ENCODE measurements around the gene AKR7A3.
"Not testable (repeated sequence)": the region's sequence is repeated elsewhere in the genome, so short reads cannot be mapped to it uniquely, and the experiment has no call there.

The AKR7A3 gene

DNA sequence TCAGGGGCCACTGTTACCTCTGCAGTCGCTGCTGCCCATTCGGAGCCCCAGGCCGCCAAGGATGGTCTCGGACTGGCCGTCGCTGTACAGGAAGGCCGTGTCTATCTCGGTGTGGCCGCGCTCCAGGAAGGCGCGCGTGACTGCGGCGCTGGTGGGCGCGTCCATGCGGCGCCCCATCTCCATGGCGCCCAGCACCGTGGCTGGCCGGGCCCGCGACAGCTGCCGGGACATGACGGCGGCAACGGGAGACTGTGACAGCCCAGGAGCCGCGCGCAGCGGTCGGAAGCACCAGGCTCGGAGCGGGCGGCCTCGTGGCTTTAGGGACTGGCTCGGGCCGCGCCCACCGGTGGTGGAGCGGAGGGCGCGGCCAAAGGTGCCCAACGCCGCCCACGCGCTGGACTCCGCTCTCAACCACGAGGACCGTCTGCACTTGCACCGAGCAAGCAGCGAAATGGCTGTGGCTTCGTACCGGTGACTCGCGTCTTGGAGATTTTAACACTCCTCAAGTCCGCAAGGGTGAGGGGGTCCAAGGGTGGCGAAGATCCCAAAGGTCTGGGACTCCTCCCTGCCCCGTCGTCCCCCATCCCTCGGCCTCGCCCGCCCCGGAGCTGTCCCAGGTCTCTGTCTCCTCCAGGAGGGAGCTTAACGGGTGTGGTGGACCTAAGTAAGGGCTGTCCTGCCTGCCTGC lies 14.6 kb downstream of the AKR7A3 start:
- not testable (repeated sequence) for H2AFZ ChIP-seq (ENCODE audit: low read depth, low read length); H3K4me1 ChIP-seq (ENCODE audit: control insufficient read depth, insufficient read depth, low read depth, low read length); H3K27ac ChIP-seq (ENCODE audit: low read length, poor library complexity, severe bottlenecking); H3K23ac ChIP-seq (ENCODE audit: low read length in 2 of 2); H3K4me2 ChIP-seq (ENCODE audit: low read length, poor library complexity, severe bottlenecking); H2BK120ac ChIP-seq (ENCODE audit: low read depth, low read length); H3K14ac ChIP-seq (ENCODE audit: low read length in 2 of 2); H3K9ac ChIP-seq (ENCODE audit: low read length); H2AK5ac ChIP-seq (ENCODE audit: low read length, severe bottlenecking); H2BK5ac ChIP-seq (ENCODE audit: low read depth, low read length, poor library complexity, severe bottlenecking); H2BK12ac ChIP-seq (ENCODE audit: low read length in 2 of 2); H2BK15ac ChIP-seq (ENCODE audit: low read depth, poor library complexity, severe bottlenecking); H3K36me3 ChIP-seq (ENCODE audit: control insufficient read depth in 1 of 2, insufficient read depth in 2 of 2, low read depth in 1 of 2, low read length in 2 of 2); H4K91ac ChIP-seq (ENCODE audit: low read length); H3K18ac ChIP-seq (ENCODE audit: low read depth in 1 of 2, low read length in 2 of 2); DNase-seq; H3K4ac ChIP-seq (ENCODE audit: low read depth in 1 of 2, low read length in 2 of 2); H3K27me3 ChIP-seq (ENCODE audit: control insufficient read depth in 1 of 2, insufficient read depth in 1 of 2, low read length in 2 of 2); H3K4me3 ChIP-seq (ENCODE audit: insufficient read depth in 1 of 2, low read depth in 1 of 2, low read length in 2 of 2); H3K79me1 ChIP-seq (replicated peaks; ENCODE audit: low read length, poor library complexity, severe bottlenecking); H4K8ac ChIP-seq (ENCODE audit: low read length)
- H3K9me3 ChIP-seq (ENCODE audit: control insufficient read depth, low read length) = peaks cover 11% of the 10 kb centered on the region
- WGBS = 93% methylated on average over 40 of the region's 66 CpGs

DNA sequence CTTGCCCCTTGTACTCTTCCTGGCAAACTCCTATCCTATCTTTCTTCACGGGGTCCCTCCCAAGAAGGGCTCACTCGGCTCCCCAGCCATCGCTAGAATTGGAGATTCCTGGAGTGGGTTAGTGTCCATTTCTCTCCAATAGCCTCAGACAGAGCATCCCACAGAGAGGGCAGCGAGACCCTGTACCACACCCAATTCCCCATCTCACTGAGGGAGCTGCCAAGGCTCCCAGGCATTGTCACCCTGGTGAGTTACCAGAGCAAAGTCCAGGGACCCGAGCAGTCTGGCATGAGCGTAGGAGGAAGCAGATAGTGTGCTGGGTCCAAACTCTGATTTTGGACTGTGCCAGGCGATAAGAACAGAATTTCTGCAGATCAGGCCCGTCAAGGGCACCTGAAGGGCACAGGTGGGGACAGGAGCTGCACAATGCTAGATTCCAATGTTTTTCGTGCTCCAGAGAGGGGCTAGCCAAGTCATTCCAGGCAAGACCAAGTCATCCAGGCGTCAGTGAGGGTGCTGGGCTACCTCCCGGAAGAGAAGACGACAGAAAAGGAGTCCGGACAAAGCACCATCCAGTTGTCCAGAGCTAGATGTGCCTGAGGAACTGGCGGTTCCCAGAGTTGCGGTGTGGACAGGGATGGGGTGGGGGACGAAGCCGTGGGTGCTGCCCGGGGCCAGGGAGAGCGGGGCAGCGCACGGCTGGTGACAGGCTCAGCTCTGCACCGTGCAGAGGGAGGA lies 15.3 kb downstream of the AKR7A3 start:
- no peak overlapping the region for H4K8ac ChIP-seq (ENCODE audit: low read length)
- no peak overlapping the region for H3K14ac ChIP-seq (ENCODE audit: low read length in 2 of 2)
- DNase-seq = no peak
- no peak overlapping the region for H3K9ac ChIP-seq (ENCODE audit: low read length)
- H2BK12ac ChIP-seq (ENCODE audit: low read length in 2 of 2) = no peak overlapping the region
- no peaks in the 10 kb centered on the region for H3K79me1 ChIP-seq (replicated peaks; ENCODE audit: low read length, poor library complexity, severe bottlenecking)
- H3K9me3 ChIP-seq (ENCODE audit: control insufficient read depth, low read length) = peaks cover 10% of the 10 kb centered on the region
- H2BK5ac ChIP-seq (ENCODE audit: low read depth, low read length, poor library complexity, severe bottlenecking) = no peak overlapping the region
- H3K4me2 ChIP-seq (ENCODE audit: low read length, poor library complexity, severe bottlenecking) = no peak overlapping the region
- H2BK15ac ChIP-seq (ENCODE audit: low read depth, poor library complexity, severe bottlenecking) = no peak overlapping the region
- no peak overlapping the region for H2BK120ac ChIP-seq (ENCODE audit: low read depth, low read length)
- no peak overlapping the region for H2AFZ ChIP-seq (ENCODE audit: low read depth, low read length)
- H3K27ac ChIP-seq (ENCODE audit: low read length, poor library complexity, severe bottlenecking) = no peak overlapping the region
- H3K4me1 ChIP-seq (ENCODE audit: control insufficient read depth, insufficient read depth, low read depth, low read length) = no peaks in the 10 kb centered on the region
- H3K18ac ChIP-seq (ENCODE audit: low read depth in 1 of 2, low read length in 2 of 2) = no peak overlapping the region
- H3K23ac ChIP-seq (ENCODE audit: low read length in 2 of 2) = no peak overlapping the region
- peaks cover 3 to 6% of the 10 kb centered on the region in 2 experiments for H3K36me3 ChIP-seq (ENCODE audit: control insufficient read depth in 1 of 2, insufficient read depth in 2 of 2, low read depth in 1 of 2, low read length in 2 of 2)
- WGBS = 89% methylated on average over 21 of the region's 22 CpGs
- no peak overlapping the region for H3K4ac ChIP-seq (ENCODE audit: low read depth in 1 of 2, low read length in 2 of 2)
- no peak overlapping the region for H3K4me3 ChIP-seq (ENCODE audit: insufficient read depth in 1 of 2, low read depth in 1 of 2, low read length in 2 of 2)
- H2AK5ac ChIP-seq (ENCODE audit: low read length, severe bottlenecking) = no peak overlapping the region
- no peaks in the 10 kb centered on the region for H3K27me3 ChIP-seq (ENCODE audit: control insufficient read depth in 1 of 2, insufficient read depth in 1 of 2, low read length in 2 of 2)
- H4K91ac ChIP-seq (ENCODE audit: low read length) = no peak overlapping the region

DNA sequence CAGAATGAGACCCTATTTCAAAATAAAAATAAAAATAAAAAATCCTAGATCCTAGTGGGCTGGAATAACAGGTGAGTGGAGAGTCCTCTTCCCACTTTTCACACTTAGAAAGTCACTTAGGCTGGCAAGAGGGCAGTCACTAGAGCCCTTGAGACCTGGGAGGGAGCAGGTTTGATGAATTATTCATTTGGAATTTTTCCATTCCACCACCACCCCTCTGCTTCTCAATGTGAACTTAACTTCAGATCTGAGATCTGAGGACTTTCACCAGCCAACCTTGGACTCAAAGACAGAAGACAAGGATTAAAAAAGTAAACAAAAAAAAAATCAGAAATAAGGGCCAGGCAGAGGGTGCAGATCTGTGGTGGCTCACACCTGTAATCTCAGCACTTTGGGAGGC lies 16.5 kb downstream of the AKR7A3 start:
- Histone ChIP-seq H3K4me3 (ENCODE audit: insufficient read depth in 1 of 2, low read depth in 1 of 2, low read length in 2 of 2) (no peak overlapping the region), H3K23ac (ENCODE audit: low read length in 2 of 2) (no peak overlapping the region), H3K14ac (ENCODE audit: low read length in 2 of 2) (no peak overlapping the region), H3K9me3 (ENCODE audit: control insufficient read depth, low read length) (peaks cover under 1% of the 10 kb centered on the region), H3K18ac (ENCODE audit: low read depth in 1 of 2, low read length in 2 of 2) (no peak overlapping the region), H3K27ac (ENCODE audit: low read length, poor library complexity, severe bottlenecking) (no peak overlapping the region), H2AK5ac (ENCODE audit: low read length, severe bottlenecking) (no peak overlapping the region), H2BK120ac (ENCODE audit: low read depth, low read length) (no peak overlapping the region), H3K4me1 (ENCODE audit: control insufficient read depth, insufficient read depth, low read depth, low read length) (no peaks in the 10 kb centered on the region), H2AFZ (ENCODE audit: low read depth, low read length) (no peak overlapping the region), H3K4me2 (ENCODE audit: low read length, poor library complexity, severe bottlenecking) (no peak overlapping the region), H3K36me3 (ENCODE audit: control insufficient read depth in 1 of 2, insufficient read depth in 2 of 2, low read depth in 1 of 2, low read length in 2 of 2) (peaks cover 6 to 8% of the 10 kb centered on the region in 2 experiments), H2BK5ac (ENCODE audit: low read depth, low read length, poor library complexity, severe bottlenecking) (no peak overlapping the region), H2BK12ac (ENCODE audit: low read length in 2 of 2) (no peak overlapping the region), H2BK15ac (ENCODE audit: low read depth, poor library complexity, severe bottlenecking) (no peak overlapping the region), H3K27me3 (ENCODE audit: control insufficient read depth in 1 of 2, insufficient read depth in 1 of 2, low read length in 2 of 2) (no peaks in the 10 kb centered on the region), H3K9ac (ENCODE audit: low read length) (no peak overlapping the region), H4K91ac (ENCODE audit: low read length) (no peak overlapping the region), H4K8ac (ENCODE audit: low read length) (no peak overlapping the region), H3K79me1 (replicated peaks; ENCODE audit: low read length, poor library complexity, severe bottlenecking) (no peaks in the 10 kb centered on the region), H3K4ac (ENCODE audit: low read depth in 1 of 2, low read length in 2 of 2) (no peak overlapping the region)
- no peak for DNase-seq

DNA sequence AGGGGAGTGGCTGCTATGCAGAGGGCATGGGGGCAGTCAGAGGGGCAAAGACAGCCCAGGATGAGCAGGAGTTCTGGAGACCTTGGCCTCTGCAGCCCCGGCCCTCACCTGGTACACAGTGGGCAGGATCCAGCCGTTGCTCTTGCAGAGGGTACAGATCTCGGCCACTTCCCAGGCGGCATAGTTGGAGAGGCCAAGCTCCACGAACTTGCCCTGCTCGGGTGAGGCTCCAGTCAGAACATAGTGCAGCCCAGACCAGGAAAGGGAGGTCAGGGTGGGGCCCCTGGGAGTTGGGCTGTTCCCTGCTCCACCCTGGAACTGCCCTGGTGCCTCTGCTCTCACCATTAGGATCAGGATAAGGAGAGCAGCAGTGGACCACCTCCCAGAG lies 18.2 kb downstream of the AKR7A3 start:
- not testable (repeated sequence) for H3K27ac ChIP-seq (ENCODE audit: low read length, poor library complexity, severe bottlenecking); H3K23ac ChIP-seq (ENCODE audit: low read length in 2 of 2); H4K91ac ChIP-seq (ENCODE audit: low read length); H3K18ac ChIP-seq (ENCODE audit: low read depth in 1 of 2, low read length in 2 of 2); H2AFZ ChIP-seq (ENCODE audit: low read depth, low read length); H2BK12ac ChIP-seq (ENCODE audit: low read length in 2 of 2); H2BK15ac ChIP-seq (ENCODE audit: low read depth, poor library complexity, severe bottlenecking); H3K4me3 ChIP-seq (ENCODE audit: insufficient read depth in 1 of 2, low read depth in 1 of 2, low read length in 2 of 2); H2BK120ac ChIP-seq (ENCODE audit: low read depth, low read length); H3K9ac ChIP-seq (ENCODE audit: low read length); H3K9me3 ChIP-seq (ENCODE audit: control insufficient read depth, low read length); H3K4me2 ChIP-seq (ENCODE audit: low read length, poor library complexity, severe bottlenecking); H3K4me1 ChIP-seq (ENCODE audit: control insufficient read depth, insufficient read depth, low read depth, low read length); H3K79me1 ChIP-seq (replicated peaks; ENCODE audit: low read length, poor library complexity, severe bottlenecking); H2AK5ac ChIP-seq (ENCODE audit: low read length, severe bottlenecking); H4K8ac ChIP-seq (ENCODE audit: low read length); H3K14ac ChIP-seq (ENCODE audit: low read length in 2 of 2); H3K27me3 ChIP-seq (ENCODE audit: control insufficient read depth in 1 of 2, insufficient read depth in 1 of 2, low read length in 2 of 2); DNase-seq; H2BK5ac ChIP-seq (ENCODE audit: low read depth, low read length, poor library complexity, severe bottlenecking); H3K4ac ChIP-seq (ENCODE audit: low read depth in 1 of 2, low read length in 2 of 2)
- 91% methylated on average over 6 of the region's 6 CpGs for WGBS
- H3K36me3 ChIP-seq (ENCODE audit: control insufficient read depth in 1 of 2, insufficient read depth in 2 of 2, low read depth in 1 of 2, low read length in 2 of 2) = peaks cover 6 to 13% of the 10 kb centered on the region in 2 experiments
